Fibroblast of peridontal ligament (primary cell): ENCODE measurements around the gene MYCBP.

ENCODE experiments used
- DNase-seq: peaks from one replicate; pipeline ENCODE4 v3.0.0-alpha.2; 2010; ENCODE audit errors: extremely low read depth

The MYCBP gene

GRCh38 chr1:38820860-38821259 is 52.3 kb downstream of the MYCBP start:
- no peak for DNase-seq

DNA sequence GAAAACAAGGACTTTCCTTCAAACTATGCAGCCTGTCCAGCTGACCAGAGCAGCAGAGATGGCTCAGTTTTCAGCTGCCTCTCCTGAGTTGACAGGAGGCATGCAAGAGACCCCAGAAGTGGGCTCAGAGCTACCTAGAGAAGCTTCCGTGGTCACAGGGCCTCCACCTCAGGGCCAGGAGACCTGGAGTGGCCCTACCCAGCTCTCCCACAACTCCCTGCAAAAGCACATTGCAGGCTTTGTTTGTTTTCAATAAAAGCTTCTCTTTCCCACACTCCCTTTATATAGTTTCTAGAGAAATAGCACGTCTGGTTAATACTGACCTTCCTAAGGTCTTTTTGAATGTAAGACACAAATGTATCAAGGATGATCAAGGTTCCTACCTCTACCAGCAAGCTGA is 53.6 kb downstream of the MYCBP start:
- no peak for DNase-seq

GRCh38 chr1:38819040-38819439 is 54.1 kb downstream of the MYCBP start:
- DNase-seq, result no peak

DNA sequence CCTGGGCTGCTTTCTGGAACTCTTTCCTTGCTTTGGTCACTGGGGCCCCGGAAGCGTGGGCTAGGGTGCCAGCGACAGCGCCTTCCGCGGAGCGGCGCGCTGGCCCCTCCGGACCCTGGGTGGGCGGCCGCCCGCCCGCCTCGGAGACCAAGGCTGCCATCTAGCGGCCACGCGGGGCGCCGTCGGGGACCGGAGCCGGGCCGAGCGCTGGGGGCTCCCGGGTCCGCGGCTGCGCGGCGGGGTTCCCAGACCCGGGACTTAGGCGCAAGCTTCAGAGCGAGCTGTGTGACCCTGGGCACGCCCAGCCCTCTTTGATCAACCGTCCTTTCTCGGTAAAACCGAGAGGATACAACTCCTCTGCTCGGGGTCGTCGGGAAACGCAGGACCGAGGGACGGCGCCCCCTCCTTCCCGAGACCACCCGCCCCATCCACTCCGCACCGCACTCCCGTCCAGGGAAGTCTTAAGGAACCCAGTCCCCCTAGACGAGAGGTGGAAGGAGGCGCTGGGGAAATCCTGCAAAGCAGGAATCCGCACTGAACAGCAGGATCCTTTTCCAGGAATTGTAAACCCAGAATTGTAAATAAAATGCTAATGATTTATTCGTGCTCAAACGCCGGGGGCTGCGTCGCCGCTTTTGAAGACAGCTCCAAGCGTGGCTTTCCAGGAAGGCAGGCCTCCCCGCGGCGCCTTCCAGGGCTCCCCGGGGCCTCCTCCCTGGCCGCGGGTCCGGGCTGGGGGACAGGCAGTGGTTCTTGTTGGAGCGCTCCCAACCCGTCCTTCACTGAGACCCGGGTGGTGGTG is 54.8 kb downstream of the MYCBP start:
- DNase-seq, result no peak

DNA sequence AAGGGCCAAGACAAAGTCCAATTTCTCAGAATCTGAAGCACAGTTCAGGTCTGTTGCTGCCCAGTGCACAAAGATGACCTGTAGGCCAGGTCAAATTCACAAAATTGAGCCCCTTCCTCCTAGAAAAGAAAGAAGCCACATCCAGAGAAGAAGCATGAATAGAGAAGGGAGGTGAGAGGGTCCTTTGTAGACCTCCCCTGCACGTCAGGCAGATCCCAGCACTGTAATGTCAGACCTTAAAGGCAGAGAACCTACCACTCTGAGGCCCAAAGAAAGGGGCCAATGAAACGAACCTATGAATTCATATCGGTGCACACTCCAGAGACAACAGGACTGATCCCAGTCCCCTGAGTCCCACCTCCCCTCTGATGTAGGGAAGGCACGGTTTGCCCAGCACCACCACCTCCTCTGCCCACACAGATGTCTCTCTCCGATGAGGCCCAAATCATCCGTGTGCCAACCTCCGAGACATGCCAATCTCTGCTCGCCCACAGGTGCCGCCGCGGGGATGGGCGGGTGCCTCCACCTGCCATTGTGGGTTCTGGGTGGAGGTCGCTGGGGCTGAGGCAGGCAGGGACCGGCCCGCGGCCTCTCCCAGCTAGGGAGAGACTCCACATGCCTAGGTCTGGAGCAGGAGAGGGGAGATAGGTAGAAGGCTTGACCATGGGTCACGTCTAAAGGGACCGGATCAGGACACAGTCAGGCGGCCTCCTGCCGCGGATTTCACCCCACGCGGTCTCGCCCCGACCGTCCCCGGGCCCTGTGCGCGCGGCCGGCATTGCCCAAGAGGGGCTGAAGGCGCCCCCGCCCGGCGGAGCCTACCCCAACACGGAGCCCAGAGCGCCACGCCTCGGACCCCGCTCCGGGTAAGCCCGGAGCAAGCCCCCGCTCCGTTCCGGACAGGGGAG is 55.6 kb downstream of the MYCBP start:
- DNase-seq, result no peak

- no peak for DNase-seq
These were observed 57.1 kb downstream of the MYCBP start for GRCh38 chr1:38815903-38816627.

GRCh38 chr1:38814984-38815464 is 58.1 kb downstream of the MYCBP start:
- no peak for DNase-seq

DNA sequence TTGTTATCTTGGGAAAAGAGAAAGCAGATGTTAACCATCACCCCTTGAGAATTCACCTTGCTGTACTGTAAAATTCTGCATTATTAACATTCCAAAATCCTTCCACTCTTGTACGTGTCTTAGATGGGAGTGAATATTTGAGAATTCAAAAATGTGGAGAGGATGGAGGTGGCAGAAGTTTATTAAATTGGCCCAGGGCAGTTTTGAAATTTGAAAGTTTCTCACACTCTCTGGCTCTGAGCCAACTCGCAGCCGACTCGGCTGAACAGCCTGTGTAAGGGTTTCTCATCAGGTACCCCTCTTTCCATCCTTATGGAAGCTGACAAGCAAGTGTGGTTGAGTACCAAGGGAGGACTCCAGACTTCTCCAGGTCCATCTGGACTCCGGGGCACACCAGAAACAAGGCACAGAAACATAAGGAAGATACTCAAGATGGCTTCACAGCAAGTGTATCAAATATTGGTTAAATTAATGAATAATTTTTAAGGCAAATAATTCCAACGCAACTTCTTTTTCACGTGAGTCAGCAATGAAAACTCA is 58.6 kb downstream of the MYCBP start:
- DNase-seq, result no peak

DNA sequence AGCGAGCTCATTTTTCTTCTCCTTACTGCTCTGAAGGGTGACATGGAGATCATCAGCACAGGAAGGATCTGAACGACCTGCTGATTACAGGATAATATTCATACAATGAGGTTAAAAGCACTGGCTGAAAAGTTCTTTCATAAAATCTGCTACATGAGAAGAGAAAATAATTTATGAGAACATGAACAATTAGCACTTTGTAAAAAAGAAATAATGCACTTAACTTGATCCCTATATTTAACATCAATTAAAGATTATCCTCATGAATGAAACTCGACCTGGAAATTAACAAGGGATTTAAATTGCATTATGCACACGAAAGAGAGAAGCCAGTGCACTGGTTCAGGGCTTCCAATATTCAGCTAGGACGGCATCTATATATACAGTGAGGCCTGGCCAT is 60.2 kb downstream of the MYCBP start:
- no peak for DNase-seq
